Urinary bladder (tissue), 4 donors: ENCODE data around the gene RXFP3. TPM values are rescaled to one million over a fixed set of nuclear protein-coding genes. Genes with fewer than 3 reads are reported as not detected.
"Not testable (repeated sequence)": the region's sequence is repeated elsewhere in the genome, so short reads cannot be mapped to it uniquely, and the experiment has no call there.

Source experiments
- DNase-seq: peaks from one replicate; pipeline ENCODE4 v3.0.0-alpha.2; 2015; ENCODE audit errors: extremely low spot score
- H3K27ac ChIP-seq: one replicate; pipeline ENCODE4 v1.5.1; 2013; ENCODE audit warnings: low read depth, mild to moderate bottlenecking, moderate library complexity
- H3K36me3 ChIP-seq: one replicate; pipeline ENCODE4 v1.6.1; 2013; ENCODE audit warnings: mild to moderate bottlenecking, moderate library complexity; ENCODE audit not compliant: insufficient read depth
- H3K4me1 ChIP-seq: one replicate; pipeline ENCODE4 v1.6.1; 2013; ENCODE audit warnings: mild to moderate bottlenecking, moderate library complexity; ENCODE audit not compliant: insufficient read depth
- H3K4me3 ChIP-seq: one replicate; pipeline ENCODE4 v1.5.1; 2013; ENCODE audit warnings: low read depth, low read length
- WGBS: extraction: QIAGEN DNeasy Blood & Tissue Kit; methylation state at CpG from one replicate; pipeline ENCODE4 v1.1.7; 2013; 5-methylcytosine and 5-hydroxymethylcytosine counted together
- polyA plus RNA-seq: library from polyadenylated mRNA; stranded (reverse); fragments of 200-250 nt; gene quantifications from one replicate; pipeline ENCODE4 v1.2.3, GENCODE V29; 2013
- total RNA-seq: library from RNA; depleted of rRNA; stranded (reverse); fragments of >200 nt; gene quantifications from one replicate; pipeline ENCODE4 v1.2.3, GENCODE V29; 2014
- donor health status: healthy with polysubstance abuse.
- donor health status: healthy.

The RXFP3 gene
- total and polyA plus RNA-seq, 2 donors, result not detected

DNA sequence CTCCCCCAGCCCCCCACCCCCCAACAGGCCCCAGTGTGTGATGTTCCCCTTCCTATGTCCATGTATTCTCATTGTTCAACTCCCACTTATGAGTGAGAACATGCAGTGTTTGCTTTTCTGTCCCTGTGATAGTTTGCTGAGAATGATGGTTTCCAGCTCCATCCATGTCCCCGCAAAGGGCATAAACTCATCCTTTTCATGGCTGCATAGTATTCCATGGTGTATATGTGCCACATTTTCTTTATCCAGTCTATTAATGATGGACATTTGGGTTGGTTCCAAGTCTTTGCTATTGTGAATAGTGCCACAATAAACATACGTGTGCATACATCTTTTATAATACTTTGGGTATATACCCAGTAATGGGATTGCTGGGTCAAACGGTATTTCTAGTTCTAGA lies 21.3 kb upstream of the RXFP3 start:
- not testable (repeated sequence) for H3K36me3 ChIP-seq, H3K4me3 ChIP-seq, DNase-seq, H3K4me1 ChIP-seq, H3K27ac ChIP-seq
- WGBS, result 93% methylated on average over 3 of the region's 3 CpGs

DNA sequence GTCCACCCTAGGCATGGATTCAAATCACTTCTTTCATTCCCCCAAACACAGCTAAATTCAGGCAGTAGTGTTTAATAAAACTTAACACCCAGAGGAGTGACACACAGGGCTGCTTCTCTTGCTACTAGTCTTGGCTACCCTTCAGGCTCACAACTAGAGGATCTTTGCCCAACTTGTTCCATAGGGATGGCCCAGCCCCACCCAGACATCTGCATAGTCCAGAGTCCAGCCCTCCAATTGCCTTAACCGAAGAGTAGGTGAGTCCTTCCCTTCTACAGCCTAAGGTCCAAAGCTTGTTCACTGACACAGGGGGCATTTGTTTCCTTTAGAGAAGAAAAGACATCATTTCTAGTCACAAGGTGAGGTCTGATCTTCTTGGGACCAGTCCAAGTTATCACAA lies 15.2 kb upstream of the RXFP3 start:
- WGBS, result 93% methylated on average over 1 of the region's 1 CpG
- no peak overlapping the region for H3K4me3 ChIP-seq

GRCh38 chr5:33925278-33925677 lies 10.9 kb upstream of the RXFP3 start:
- Histone ChIP-seq H3K4me1 (no peaks in the 10 kb centered on the region), H3K27ac (no peak overlapping the region), H3K4me3 (no peak overlapping the region), H3K36me3 (no peaks in the 10 kb centered on the region)
- no peak for DNase-seq

More for the DNA sequence above, 15.2 kb upstream of the RXFP3 start:
- no peaks in the 10 kb centered on the region for H3K36me3 ChIP-seq
- H3K27ac ChIP-seq, result no peak overlapping the region
- DNase-seq, result no peak
- H3K4me1 ChIP-seq, result no peaks in the 10 kb centered on the region

- no peak for DNase-seq
- no peak overlapping the region for H3K4me3 ChIP-seq
- no peak overlapping the region for H3K27ac ChIP-seq
- no peaks in the 10 kb centered on the region for H3K36me3 ChIP-seq
- H3K4me1 ChIP-seq, result no peaks in the 10 kb centered on the region
- WGBS, result 69% methylated on average over 4 of the region's 4 CpGs
These were observed 8.5 kb upstream of the RXFP3 start for GRCh38 chr5:33927685-33928084.

DNA sequence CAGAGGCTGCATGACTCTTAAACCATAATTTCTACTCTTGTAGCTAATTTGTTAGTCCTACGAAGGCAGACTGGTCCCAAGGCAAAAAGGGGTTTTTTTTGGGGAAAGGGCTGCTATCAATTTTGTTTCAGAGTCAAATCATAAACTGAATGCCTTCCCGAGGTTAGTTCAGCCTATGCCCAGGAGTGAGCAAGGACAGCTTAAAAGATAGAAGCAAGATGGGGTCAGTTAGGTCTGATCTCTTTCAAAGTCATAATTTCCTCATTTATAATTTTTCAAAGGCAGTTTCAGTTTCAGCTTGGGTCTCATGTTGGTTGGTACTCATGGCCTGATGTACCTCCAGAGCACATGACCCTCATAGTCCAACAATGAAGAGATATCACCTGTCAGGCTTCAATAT lies 7.9 kb upstream of the RXFP3 start:
- no peak for DNase-seq
- no peaks in the 10 kb centered on the region for H3K36me3 ChIP-seq
- H3K27ac ChIP-seq, result no peak overlapping the region
- H3K4me1 ChIP-seq, result no peaks in the 10 kb centered on the region
- no peak overlapping the region for H3K4me3 ChIP-seq
- 76% methylated on average over 2 of the region's 2 CpGs for WGBS

DNA sequence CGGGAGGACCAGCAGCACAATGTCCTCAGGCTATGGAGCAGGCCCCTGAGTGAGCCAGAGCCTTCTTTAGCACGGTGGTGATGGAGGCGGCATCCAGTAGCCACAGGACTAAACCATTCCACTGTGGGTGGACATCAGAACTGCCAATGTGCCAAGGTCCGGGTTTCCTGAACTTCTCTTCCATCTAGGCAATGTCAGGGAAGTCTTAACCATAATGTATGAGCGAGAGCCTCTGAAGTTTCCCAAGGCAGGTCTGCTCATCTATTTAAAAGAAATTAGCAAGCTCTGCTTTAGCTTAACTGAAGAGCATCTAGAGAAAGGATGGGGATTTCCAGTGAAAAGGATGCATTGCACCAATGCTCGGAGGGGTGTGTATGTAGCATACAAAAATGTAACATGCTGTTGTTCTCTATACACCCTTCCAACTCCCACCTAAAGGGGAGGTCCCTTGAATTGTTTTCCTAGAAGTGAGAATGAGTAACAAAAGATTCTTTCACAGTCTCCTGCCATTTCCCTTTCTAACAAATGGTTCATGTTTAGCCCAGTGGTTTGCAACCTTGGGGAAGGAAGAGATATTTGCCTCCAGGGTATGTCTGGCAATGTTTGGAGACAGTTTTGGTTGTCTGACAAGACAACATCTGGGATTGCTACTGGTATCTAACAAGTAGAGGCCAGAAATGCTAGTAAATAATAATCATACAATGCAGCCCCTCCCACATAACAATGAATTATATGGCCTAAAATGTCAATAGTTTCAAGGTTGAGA lies 6.1 kb upstream of the RXFP3 start:
- WGBS, result 91% methylated on average over 6 of the region's 6 CpGs
- no peak overlapping the region for H3K4me3 ChIP-seq
- no peaks in the 10 kb centered on the region for H3K36me3 ChIP-seq
- no peak overlapping the region for H3K27ac ChIP-seq
- DNase-seq, result no peak
- H3K4me1 ChIP-seq, result no peaks in the 10 kb centered on the region

DNA sequence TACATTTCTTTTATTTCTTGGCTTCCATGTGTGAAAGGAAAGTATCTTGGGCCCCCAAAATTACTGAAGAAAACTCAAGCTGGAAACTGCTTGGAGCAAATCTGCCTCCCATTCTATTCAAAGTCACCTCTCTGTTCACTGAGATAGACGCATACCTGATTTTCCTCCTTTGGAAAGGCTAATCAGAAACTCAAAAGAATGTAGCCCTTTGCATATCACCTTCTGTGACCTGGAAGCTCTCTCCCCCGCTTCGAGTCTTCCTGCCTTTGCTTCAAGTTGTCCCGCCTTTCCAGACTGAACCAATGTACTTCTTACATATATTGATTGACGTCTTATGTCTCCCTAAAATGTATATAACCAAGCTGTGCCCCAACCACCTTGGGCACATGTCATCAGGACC lies 5.0 kb upstream of the RXFP3 start:
- Histone ChIP-seq H3K4me3 (no peak overlapping the region), H3K4me1 (no peaks in the 10 kb centered on the region), H3K27ac (no peak overlapping the region), H3K36me3 (no peaks in the 10 kb centered on the region)
- no peak for DNase-seq
- WGBS, result 72% methylated on average over 5 of the region's 5 CpGs

DNA sequence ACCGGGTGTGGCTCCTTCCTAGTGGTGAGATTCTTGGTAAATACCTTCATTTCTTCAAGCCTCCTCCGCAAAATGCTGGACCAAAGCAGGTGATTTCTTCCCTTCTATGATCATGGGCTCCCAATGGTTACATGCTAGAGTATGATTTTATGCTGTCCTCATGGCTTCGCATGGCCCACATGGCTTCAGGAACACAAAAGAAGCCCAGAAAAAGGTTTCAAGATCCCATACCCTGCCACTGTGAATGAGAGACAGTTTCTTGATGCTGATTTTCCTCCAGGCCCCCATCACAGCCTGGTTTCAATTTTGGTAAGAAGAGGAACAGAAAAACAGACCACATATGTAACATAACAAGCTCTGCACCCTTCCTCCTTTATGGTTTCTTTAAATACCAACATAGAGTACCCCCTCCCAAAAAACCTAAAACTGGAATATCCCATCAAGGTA lies 2.4 kb upstream of the RXFP3 start:
- Histone ChIP-seq H3K4me1 (no peaks in the 10 kb centered on the region), H3K27ac (no peak overlapping the region), H3K36me3 (no peaks in the 10 kb centered on the region), H3K4me3 (no peak overlapping the region)
- WGBS, result 90% methylated on average over 3 of the region's 3 CpGs
- no peak for DNase-seq

DNA sequence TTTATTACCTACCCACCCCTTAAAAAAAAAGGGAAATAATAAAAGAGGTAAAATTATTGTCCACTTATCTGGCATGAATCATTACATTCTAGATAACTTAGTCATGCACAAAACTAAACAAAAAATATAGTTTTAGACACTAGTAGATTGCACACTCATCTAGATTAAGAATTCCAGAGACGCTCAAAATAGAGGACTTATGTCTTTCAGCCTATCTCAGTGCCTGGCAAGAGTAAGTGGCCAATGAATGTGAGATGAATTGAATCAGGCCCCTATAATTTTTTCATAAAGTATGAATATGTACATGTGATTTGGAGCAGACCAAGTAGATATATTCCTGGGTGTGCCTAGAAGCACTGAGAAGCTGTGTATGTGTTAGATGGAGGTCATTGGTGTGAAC lies 2.0 kb upstream of the RXFP3 start:
- 73% methylated on average over 1 of the region's 1 CpG for WGBS
- no peak overlapping the region for H3K4me3 ChIP-seq
- no peaks in the 10 kb centered on the region for H3K4me1 ChIP-seq
- H3K36me3 ChIP-seq, result no peaks in the 10 kb centered on the region
- no peak overlapping the region for H3K27ac ChIP-seq
- no peak for DNase-seq

DNA sequence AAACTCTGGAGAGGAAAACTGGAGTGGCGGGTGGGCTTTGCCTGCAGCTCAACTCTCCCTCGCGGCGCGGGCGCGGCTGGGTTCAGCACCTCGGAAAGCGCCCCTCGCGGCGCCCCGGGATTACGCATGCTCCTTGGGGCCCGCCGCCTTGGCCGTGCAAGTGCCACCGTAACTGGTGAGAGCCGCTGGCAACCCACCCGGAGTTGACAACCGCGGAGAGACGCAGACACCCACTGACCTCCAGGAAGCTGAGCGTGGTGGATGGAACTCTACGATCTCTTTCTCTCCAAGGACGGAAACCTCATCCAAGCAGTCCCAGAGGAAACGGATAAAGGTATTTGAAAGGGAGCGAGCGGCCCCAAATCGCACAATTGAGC lies 194 bp upstream of the RXFP3 start:
- Histone ChIP-seq H3K36me3 (no peaks in the 10 kb centered on the region), H3K27ac (no peak overlapping the region), H3K4me3 (no peak overlapping the region), H3K4me1 (no peaks in the 10 kb centered on the region)
- WGBS, result under 1% methylated on average over 30 of the region's 30 CpGs
- DNase-seq, result no peak

- Histone ChIP-seq H3K4me3 (no peak overlapping the region), H3K27ac (no peak overlapping the region), H3K4me1 (no peaks in the 10 kb centered on the region), H3K36me3 (no peaks in the 10 kb centered on the region)
- WGBS, result 28% methylated on average over 54 of the region's 54 CpGs
- no peak for DNase-seq
These were observed 976 bp downstream of the RXFP3 start for GRCh38 chr5:33937017-33937706.

DNA sequence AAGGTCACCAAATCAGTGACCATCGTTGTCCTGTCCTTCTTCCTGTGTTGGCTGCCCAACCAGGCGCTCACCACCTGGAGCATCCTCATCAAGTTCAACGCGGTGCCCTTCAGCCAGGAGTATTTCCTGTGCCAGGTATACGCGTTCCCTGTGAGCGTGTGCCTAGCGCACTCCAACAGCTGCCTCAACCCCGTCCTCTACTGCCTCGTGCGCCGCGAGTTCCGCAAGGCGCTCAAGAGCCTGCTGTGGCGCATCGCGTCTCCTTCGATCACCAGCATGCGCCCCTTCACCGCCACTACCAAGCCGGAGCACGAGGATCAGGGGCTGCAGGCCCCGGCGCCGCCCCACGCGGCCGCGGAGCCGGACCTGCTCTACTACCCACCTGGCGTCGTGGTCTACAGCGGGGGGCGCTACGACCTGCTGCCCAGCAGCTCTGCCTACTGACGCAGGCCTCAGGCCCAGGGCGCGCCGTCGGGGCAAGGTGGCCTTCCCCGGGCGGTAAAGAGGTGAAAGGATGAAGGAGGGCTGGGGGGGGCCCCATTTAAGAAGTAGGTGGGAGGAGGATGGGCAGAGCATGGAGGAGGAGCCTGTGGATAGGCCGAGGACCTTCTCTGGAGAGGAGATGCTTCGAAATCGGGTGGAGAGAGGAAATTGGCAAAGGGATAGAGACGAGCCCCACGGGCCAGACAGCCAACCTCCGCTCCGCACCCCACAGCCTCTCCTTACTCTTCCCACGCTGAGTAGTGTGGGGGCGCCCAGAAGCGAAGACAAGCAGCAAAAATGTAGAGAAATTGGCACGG lies 1.7 kb downstream of the RXFP3 start:
- 14% methylated on average over 54 of the region's 54 CpGs for WGBS
- Histone ChIP-seq H3K36me3 (no peaks in the 10 kb centered on the region), H3K27ac (no peak overlapping the region), H3K4me1 (no peaks in the 10 kb centered on the region), H3K4me3 (no peak overlapping the region)
- no peak for DNase-seq

DNA sequence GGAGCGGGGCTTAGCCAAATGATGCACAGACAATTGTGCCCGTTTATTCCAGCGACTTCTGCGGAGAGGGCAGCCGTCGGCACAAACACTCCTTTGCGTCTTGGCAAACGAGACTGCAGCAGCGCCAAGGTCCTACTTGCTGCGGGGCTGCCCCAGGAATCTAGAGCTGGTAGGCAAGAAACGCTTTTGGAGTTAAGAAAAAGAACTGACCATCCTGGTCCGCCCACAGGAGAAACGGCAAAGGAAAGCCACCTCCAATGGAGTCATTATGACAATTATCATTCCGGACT lies 2.3 kb downstream of the RXFP3 start:
- H3K4me3 ChIP-seq, result no peak overlapping the region
- H3K4me1 ChIP-seq, result no peaks in the 10 kb centered on the region
- 13% methylated on average over 14 of the region's 14 CpGs for WGBS
- H3K27ac ChIP-seq, result no peak overlapping the region
- no peak for DNase-seq
- H3K36me3 ChIP-seq, result no peaks in the 10 kb centered on the region

DNA sequence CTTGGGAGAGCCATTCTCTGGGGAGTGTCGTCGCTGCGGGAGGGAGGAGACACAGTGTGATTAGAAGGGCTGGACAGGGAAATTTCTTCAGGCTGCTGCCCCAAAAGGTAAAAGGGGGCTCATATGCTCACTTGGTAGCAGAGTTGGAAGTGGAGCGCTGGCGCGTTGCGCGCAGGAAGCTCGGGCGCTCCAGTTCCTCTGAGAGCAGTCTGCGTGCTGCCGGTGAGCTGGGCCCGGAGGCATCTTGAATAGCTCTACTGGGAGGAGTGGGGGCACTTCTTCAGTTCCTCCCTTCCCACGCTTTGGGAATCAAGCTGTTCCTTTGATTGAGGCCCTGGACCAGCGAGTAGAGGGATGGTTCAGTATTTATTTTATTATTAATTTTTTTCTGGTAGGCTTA lies 2.7 kb downstream of the RXFP3 start:
- H3K36me3 ChIP-seq, result no peaks in the 10 kb centered on the region
- DNase-seq, result no peak
- WGBS, result 6% methylated on average over 15 of the region's 15 CpGs
- no peak overlapping the region for H3K27ac ChIP-seq
- H3K4me3 ChIP-seq, result no peak overlapping the region
- H3K4me1 ChIP-seq, result no peaks in the 10 kb centered on the region
